ENCODE data around the gene ARHGAP26.

The ARHGAP26 gene

DNA sequence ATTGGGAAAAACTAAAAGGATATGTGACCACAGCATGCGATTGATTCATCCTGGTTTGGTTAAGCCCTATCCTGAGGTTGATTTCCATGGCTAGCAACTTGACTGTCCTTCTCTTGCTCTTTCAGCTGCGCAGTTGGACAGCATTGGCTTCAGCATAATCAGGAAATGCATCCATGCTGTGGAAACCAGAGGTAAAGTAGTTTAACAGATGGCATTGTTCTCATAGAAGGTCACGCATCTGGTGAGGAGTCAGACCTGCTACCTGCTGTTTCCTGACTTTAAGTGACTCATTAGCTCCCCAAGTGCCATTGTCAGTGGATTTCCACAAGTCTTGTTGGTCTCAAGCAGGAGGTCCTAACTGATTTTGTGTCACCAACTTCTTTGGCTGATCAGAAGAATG, 266.9 kb downstream of the ARHGAP26 start:
- TF ChIP-seq, protein P1, sequence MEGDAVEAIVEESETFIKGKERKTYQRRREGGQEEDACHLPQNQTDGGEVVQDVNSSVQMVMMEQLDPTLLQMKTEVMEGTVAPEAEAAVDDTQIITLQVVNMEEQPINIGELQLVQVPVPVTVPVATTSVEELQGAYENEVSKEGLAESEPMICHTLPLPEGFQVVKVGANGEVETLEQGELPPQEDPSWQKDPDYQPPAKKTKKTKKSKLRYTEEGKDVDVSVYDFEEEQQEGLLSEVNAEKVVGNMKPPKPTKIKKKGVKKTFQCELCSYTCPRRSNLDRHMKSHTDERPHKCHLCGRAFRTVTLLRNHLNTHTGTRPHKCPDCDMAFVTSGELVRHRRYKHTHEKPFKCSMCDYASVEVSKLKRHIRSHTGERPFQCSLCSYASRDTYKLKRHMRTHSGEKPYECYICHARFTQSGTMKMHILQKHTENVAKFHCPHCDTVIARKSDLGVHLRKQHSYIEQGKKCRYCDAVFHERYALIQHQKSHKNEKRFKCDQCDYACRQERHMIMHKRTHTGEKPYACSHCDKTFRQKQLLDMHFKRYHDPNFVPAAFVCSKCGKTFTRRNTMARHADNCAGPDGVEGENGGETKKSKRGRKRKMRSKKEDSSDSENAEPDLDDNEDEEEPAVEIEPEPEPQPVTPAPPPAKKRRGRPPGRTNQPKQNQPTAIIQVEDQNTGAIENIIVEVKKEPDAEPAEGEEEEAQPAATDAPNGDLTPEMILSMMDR (IDR thresholded peaks at IDR 0.05; ENCODE audit: low read length, missing control alignments) = no peak
- DNase-seq (ENCODE audit: low read depth) = no peak
- no peak overlapping the region for H3K4me3 ChIP-seq (replicated peaks; ENCODE audit: low read depth, low read length)

DNA sequence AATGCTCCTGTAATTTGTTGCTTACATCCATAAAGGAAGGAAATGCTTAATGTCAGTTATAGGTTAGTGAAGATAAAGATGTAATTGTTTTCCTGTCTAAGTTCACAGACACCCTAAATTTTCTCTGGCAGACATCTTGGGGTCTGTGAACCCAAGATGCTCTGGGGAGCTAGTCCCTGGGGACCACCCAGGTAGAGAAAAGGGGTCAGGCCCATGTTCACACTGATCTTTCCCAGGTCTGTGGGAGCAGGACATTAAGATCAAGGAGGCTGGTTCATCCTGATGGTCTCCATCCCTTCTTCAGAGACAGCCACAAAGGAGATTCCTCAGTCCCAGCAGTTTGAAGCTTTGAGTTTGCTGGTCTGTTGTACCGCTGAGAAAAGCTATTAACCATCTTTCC, 267.5 kb downstream of the ARHGAP26 start:
- no peak for DNase-seq (ENCODE audit: low read depth)
- H3K4me3 ChIP-seq (replicated peaks; ENCODE audit: low read depth, low read length) = no peak overlapping the region
- TF ChIP-seq, protein P1 (IDR thresholded peaks at IDR 0.05; ENCODE audit: low read length, missing control alignments) = no peak

DNA sequence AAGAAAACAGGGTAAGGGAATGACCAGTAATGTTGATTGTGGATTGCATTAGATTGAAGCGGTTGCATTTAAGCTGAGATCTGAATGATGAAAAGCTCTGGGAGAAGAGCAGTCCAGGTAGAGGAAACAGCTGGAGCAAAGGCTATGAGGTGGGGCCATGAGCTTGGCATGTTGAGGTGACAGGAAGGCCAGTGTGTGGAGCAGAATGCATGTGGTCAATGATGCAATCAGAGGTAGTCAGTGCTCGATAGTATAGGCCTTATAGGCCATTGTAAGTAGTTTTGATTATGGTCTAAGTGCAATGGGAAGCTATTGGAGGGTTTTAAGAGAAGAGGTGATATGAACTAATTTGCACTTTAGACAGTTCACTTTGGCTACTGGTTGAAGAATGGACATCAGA, 270.4 kb downstream of the ARHGAP26 start:
- no peak for DNase-seq (ENCODE audit: low read depth)
- TF ChIP-seq, protein P1 (IDR thresholded peaks at IDR 0.05; ENCODE audit: low read length, missing control alignments) = no peak
- H3K4me3 ChIP-seq (replicated peaks; ENCODE audit: low read depth, low read length) = no peak overlapping the region

DNA sequence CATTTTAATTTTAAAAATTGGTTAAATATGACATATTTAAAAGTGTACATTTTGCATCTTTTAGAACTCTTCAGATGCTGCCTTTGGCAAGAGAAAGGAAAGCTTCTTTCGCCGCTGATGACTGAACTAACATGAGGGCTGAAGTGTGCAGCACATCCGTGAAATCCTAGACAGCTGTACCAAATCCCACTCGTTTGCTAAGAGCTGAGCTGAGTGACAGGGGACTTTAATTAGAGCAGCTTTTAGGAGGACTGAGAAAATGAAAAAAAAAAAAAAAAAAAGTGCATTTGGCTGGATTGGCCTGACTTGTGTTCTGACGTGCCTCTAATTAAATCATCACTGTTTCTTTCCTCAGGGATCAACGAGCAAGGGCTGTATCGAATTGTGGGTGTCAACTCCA, 271.3 kb downstream of the ARHGAP26 start:
- DNase-seq (ENCODE audit: low read depth) = no peak
- TF ChIP-seq, protein P1 (IDR thresholded peaks at IDR 0.05; ENCODE audit: low read length, missing control alignments) = no peak
- no peak overlapping the region for H3K4me3 ChIP-seq (replicated peaks; ENCODE audit: low read depth, low read length)

DNA sequence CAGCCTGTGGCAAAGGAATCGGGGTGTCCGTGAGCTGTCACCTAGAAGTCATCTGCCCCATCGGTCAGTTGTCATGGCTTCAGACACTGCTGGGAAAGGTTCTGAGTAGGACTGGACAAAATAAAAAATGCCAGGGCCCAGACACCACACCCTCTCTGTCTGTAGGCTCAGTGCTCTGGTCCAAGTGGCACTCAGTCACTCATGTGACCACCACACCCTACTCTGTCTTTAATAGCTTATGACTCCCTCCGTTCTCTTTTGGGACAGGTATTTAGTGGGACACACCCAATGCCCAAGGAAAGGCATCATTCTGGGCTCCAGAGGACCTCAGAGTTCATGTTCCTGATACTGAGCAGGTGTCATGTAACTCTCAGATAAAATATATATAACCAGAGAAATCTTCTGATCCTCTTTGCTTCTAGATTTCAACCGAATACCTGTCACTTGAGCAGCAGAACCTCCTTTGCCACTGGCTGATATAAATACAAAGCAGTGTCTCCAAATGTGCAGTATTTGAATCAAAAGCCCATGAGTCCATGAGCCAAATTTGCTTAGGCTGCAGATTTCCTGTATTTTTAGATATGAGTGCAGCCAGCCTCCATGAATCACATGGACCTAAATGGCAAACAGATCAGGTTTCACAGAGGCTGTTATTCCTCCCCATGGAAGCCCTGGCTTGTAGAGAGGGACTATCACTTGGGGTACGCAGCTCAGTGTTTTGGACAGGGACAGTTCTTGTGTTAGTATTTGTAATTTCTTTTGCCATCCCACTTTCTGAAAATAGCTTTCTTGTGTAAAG, 272.0 kb downstream of the ARHGAP26 start:
- TF ChIP-seq, protein P1 (IDR thresholded peaks at IDR 0.05; ENCODE audit: low read length, missing control alignments) = no peak
- H3K4me3 ChIP-seq (replicated peaks; ENCODE audit: low read depth, low read length) = no peak overlapping the region
- DNase-seq (ENCODE audit: low read depth) = peak; percentile 33

DNA sequence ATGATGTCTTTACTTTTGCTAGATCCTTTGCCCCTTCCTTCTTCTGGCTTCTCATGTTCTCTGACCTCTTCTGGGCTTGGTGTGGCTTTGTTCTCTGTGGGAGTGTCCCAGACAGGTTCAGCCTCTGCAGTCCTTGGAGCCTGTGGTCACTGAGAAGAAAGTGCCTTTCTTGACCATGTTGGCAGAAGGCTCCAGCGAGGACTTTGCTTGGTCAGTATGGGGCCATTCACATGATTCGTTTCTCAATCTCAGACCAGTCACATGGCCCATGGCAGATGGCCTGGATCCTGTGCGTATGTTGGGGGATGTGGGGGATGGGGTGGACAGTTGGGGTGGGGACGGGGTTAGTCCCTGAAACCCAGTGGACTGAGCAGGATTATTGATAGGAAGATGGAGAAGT, 274.1 kb downstream of the ARHGAP26 start:
- H3K4me3 ChIP-seq (replicated peaks; ENCODE audit: low read depth, low read length) = no peak overlapping the region
- no peak for DNase-seq (ENCODE audit: low read depth)
- TF ChIP-seq, protein P1 (IDR thresholded peaks at IDR 0.05; ENCODE audit: low read length, missing control alignments) = no peak

DNA sequence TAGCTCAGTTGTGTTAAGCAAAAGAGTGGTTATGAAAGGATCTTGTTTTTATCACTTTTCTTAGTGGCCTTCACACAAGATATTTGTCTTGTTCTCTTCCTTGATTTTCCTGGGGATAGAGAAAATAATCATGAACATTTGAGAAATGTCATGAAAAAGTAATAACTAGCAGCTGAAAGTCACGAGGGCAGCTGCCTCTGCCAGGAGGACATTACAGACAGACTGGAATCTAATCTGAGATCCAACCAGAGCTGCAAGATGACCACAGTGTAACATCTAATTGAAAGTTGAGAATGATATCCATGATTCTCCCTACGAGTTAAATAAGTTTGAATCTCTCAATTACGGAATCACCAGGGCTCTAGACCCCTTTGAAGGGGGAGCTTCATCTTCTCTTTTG, 274.9 kb downstream of the ARHGAP26 start:
- no peak for DNase-seq (ENCODE audit: low read depth)
- TF ChIP-seq, protein P1 (IDR thresholded peaks at IDR 0.05; ENCODE audit: low read length, missing control alignments) = no peak
- H3K4me3 ChIP-seq (replicated peaks; ENCODE audit: low read depth, low read length) = no peak overlapping the region

All from fibroblast of pulmonary artery (primary cell).